ENCODE results near the gene CLEC3A.

DNA sequence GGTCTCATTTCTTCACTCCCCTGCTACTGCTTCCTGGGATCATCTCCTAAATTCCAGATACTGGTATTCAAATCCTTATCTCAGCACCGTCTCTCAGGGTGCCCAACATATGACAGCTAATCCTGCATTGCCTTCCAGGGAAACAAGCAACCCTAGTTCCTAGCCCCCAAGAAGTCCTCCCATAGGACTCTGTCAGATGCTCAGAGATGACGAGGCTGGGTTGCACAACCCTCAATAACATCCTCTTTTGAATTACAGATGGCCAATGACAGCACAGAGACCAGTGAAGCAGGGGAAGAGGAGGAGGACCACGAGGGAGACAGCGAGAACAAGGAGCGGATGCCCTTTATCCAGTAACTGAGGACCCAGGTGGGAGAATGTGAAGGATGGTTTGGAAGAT, 45.0 kb upstream of the CLEC3A start:
- TF ChIP-seq, protein P1, sequence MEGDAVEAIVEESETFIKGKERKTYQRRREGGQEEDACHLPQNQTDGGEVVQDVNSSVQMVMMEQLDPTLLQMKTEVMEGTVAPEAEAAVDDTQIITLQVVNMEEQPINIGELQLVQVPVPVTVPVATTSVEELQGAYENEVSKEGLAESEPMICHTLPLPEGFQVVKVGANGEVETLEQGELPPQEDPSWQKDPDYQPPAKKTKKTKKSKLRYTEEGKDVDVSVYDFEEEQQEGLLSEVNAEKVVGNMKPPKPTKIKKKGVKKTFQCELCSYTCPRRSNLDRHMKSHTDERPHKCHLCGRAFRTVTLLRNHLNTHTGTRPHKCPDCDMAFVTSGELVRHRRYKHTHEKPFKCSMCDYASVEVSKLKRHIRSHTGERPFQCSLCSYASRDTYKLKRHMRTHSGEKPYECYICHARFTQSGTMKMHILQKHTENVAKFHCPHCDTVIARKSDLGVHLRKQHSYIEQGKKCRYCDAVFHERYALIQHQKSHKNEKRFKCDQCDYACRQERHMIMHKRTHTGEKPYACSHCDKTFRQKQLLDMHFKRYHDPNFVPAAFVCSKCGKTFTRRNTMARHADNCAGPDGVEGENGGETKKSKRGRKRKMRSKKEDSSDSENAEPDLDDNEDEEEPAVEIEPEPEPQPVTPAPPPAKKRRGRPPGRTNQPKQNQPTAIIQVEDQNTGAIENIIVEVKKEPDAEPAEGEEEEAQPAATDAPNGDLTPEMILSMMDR (IDR thresholded peaks at IDR 0.05), result no peak
- no peak for TF ChIP-seq TCF7L2 (IDR thresholded peaks at IDR 0.05; ENCODE audit: low read depth, low read length)

All from Panc1 (cell line).